ENCODE results near the gene STAM2.
"Not testable (repeated sequence)": the region's sequence is repeated elsewhere in the genome, so short reads cannot be mapped to it uniquely, and the experiment has no call there.

Gene STAM2

DNA sequence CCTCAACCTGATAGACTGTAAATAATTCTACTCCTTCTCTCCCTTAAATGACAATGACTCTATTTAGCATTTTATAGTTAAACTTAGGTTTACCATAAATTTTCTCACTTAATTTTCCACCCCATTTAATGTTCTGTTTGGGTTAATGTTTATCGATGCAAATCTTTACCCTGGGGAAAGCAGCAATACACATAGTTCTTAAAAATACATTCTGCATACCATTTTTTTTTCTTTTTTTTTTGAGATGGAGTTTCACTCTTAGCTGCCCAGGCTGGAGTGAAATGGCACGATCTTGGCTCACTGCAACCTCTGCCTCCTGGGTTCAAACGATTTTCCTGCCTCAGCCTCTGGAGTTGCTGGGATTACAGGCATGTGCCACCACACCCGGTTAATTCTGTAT is 14.0 kb downstream of the STAM2 start:
- Histone ChIP-seq H3F3A (ENCODE audit: low read depth) (no peaks in the 10 kb centered on the region), H3K36me3 (ENCODE audit: insufficient read depth, low read length) (no peaks in the 10 kb centered on the region), H3K9me3 (ENCODE audit: insufficient read depth, low read depth, low read length) (no peaks in the 10 kb centered on the region), H4K20me1 (ENCODE audit: insufficient read depth, low read length, poor library complexity, severe bottlenecking) (no peaks in the 10 kb centered on the region), H2AFZ (ENCODE audit: low read length) (no peak overlapping the region), H3K27me3 (ENCODE audit: insufficient read depth, low read length, poor library complexity, severe bottlenecking) (no peaks in the 10 kb centered on the region), H3K79me2 (ENCODE audit: insufficient read depth, low read length) (peaks cover 50% of the 10 kb centered on the region; the same call in 1 of the 2 replicates), H3K4me2 (ENCODE audit: low read depth, low read length, poor library complexity, severe bottlenecking) (no peak overlapping the region), H3K4me3 (ENCODE audit: low read length, poor library complexity, severe bottlenecking) (no peak overlapping the region), H3K9me2 (replicated peaks; ENCODE audit: low read depth, low read length) (no peaks in the 10 kb centered on the region), H3K4me1 (ENCODE audit: insufficient read depth, low read length, poor library complexity, severe bottlenecking) (peaks cover 3% of the 10 kb centered on the region), H3K9ac (ENCODE audit: low read depth, low read length, poor library complexity, severe bottlenecking) (no peak overlapping the region)
- no peak for TF ChIP-seq EZH2phosphoT487 (IDR thresholded peaks at IDR 0.05; ENCODE audit: borderline replicate concordance)
- TF ChIP-seq, protein P1, sequence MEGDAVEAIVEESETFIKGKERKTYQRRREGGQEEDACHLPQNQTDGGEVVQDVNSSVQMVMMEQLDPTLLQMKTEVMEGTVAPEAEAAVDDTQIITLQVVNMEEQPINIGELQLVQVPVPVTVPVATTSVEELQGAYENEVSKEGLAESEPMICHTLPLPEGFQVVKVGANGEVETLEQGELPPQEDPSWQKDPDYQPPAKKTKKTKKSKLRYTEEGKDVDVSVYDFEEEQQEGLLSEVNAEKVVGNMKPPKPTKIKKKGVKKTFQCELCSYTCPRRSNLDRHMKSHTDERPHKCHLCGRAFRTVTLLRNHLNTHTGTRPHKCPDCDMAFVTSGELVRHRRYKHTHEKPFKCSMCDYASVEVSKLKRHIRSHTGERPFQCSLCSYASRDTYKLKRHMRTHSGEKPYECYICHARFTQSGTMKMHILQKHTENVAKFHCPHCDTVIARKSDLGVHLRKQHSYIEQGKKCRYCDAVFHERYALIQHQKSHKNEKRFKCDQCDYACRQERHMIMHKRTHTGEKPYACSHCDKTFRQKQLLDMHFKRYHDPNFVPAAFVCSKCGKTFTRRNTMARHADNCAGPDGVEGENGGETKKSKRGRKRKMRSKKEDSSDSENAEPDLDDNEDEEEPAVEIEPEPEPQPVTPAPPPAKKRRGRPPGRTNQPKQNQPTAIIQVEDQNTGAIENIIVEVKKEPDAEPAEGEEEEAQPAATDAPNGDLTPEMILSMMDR (conservative IDR thresholded peaks at IDR 0.05; ENCODE audit: low read length), result no peak

DNA sequence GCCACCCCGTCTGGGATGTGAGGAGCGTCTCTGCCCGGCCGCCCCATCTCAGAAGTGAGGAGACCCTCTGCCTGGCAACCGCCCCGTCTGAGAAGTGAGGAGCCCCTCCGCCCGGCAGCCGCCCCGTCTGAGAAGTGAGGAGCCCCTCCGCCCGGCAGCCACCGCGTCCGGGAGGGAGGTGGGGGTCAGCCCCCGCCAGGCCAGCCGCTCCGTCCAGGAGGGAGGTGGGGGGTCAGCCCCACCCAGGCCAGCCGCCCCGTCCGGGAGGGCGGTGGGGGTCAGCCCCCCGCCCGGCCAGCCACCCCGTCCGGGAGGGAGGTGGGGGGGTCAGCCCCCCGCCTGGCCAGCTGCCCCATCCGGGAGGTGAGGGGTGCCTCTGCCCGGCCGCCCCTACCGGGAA is 15.2 kb downstream of the STAM2 start:
- not testable (repeated sequence) for H3K4me3 ChIP-seq (ENCODE audit: low read length, poor library complexity, severe bottlenecking); H4K20me1 ChIP-seq (ENCODE audit: insufficient read depth, low read length, poor library complexity, severe bottlenecking); H3K4me1 ChIP-seq (ENCODE audit: insufficient read depth, low read length, poor library complexity, severe bottlenecking); H3K4me2 ChIP-seq (ENCODE audit: low read depth, low read length, poor library complexity, severe bottlenecking); H2AFZ ChIP-seq (ENCODE audit: low read length); H3K27me3 ChIP-seq (ENCODE audit: insufficient read depth, low read length, poor library complexity, severe bottlenecking); H3K9ac ChIP-seq (ENCODE audit: low read depth, low read length, poor library complexity, severe bottlenecking); H3F3A ChIP-seq (ENCODE audit: low read depth); H3K9me3 ChIP-seq (ENCODE audit: insufficient read depth, low read depth, low read length); H3K36me3 ChIP-seq (ENCODE audit: insufficient read depth, low read length); H3K9me2 ChIP-seq (replicated peaks; ENCODE audit: low read depth, low read length)
- peaks cover 48% of the 10 kb centered on the region for H3K79me2 ChIP-seq (ENCODE audit: insufficient read depth, low read length)

DNA sequence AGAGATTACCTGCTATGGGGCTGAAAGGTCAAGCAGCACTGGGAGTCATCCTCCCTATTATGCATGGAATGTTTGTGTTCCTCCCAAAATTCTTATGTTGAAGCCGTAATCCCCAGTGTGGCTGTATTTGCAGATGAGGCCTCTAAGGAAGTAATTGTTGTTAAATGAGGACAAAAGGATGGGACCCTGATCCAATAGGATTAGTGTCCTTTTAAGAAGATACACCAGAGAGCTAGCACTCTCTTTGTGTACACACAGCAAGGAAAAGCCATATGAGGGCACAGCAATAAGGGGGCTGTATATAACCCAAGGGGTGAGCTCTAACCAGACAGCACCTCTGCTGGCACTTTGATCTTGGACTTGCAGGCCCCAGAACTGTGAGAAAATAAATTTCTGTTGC is 18.3 kb downstream of the STAM2 start:
- Histone ChIP-seq H3K9me3 (ENCODE audit: insufficient read depth, low read depth, low read length) (no peaks in the 10 kb centered on the region), H3K27me3 (ENCODE audit: insufficient read depth, low read length, poor library complexity, severe bottlenecking) (no peaks in the 10 kb centered on the region), H3K4me2 (ENCODE audit: low read depth, low read length, poor library complexity, severe bottlenecking) (no peak overlapping the region), H3K9ac (ENCODE audit: low read depth, low read length, poor library complexity, severe bottlenecking) (no peak overlapping the region), H3K79me2 (ENCODE audit: insufficient read depth, low read length) (peaks cover 51% of the 10 kb centered on the region), H4K20me1 (ENCODE audit: insufficient read depth, low read length, poor library complexity, severe bottlenecking) (peaks cover 8% of the 10 kb centered on the region), H3K36me3 (ENCODE audit: insufficient read depth, low read length) (no peaks in the 10 kb centered on the region), H2AFZ (ENCODE audit: low read length) (no peak overlapping the region), H3K4me1 (ENCODE audit: insufficient read depth, low read length, poor library complexity, severe bottlenecking) (no peaks in the 10 kb centered on the region), H3K4me3 (ENCODE audit: low read length, poor library complexity, severe bottlenecking) (no peak overlapping the region), H3F3A (ENCODE audit: low read depth) (no peaks in the 10 kb centered on the region), H3K9me2 (replicated peaks; ENCODE audit: low read depth, low read length) (no peaks in the 10 kb centered on the region)
- TF ChIP-seq, protein P1 (conservative IDR thresholded peaks at IDR 0.05; ENCODE audit: low read length), result no peak
- TF ChIP-seq EZH2phosphoT487 (IDR thresholded peaks at IDR 0.05; ENCODE audit: borderline replicate concordance), result no peak

- Histone ChIP-seq H3K4me2 (ENCODE audit: low read depth, low read length, poor library complexity, severe bottlenecking) (no peak overlapping the region), H3K9me2 (replicated peaks; ENCODE audit: low read depth, low read length) (no peaks in the 10 kb centered on the region), H2AFZ (ENCODE audit: low read length) (no peak overlapping the region), H3K4me3 (ENCODE audit: low read length, poor library complexity, severe bottlenecking) (no peak overlapping the region), H3F3A (ENCODE audit: low read depth) (no peaks in the 10 kb centered on the region), H3K36me3 (ENCODE audit: insufficient read depth, low read length) (no peaks in the 10 kb centered on the region), H4K20me1 (ENCODE audit: insufficient read depth, low read length, poor library complexity, severe bottlenecking) (peaks cover 8% of the 10 kb centered on the region), H3K9me3 (ENCODE audit: insufficient read depth, low read depth, low read length) (no peaks in the 10 kb centered on the region), H3K27me3 (ENCODE audit: insufficient read depth, low read length, poor library complexity, severe bottlenecking) (no peaks in the 10 kb centered on the region), H3K79me2 (ENCODE audit: insufficient read depth, low read length) (peaks cover 62% of the 10 kb centered on the region), H3K9ac (ENCODE audit: low read depth, low read length, poor library complexity, severe bottlenecking) (no peak overlapping the region), H3K4me1 (ENCODE audit: insufficient read depth, low read length, poor library complexity, severe bottlenecking) (no peaks in the 10 kb centered on the region)
- TF ChIP-seq, protein P1 (conservative IDR thresholded peaks at IDR 0.05; ENCODE audit: low read length), result no peak
- no peak for TF ChIP-seq EZH2phosphoT487 (IDR thresholded peaks at IDR 0.05; ENCODE audit: borderline replicate concordance)
Measured at GRCh38 chr2:152155209-152155608, 20.4 kb downstream of the STAM2 start.

Data from Loucy (cell line).